Stimulated activated CD4-positive, alpha-beta T cell treated with anti-CD3 and anti-CD28 coated beads, Interleukin-1b, Interleukin-23, amount 100 ng/mL, for 48 hours (primary cell): ENCODE results near the gene RACGAP1.

ENCODE experiments used
- DNase-seq: peaks from one replicate; pipeline ENCODE4 v3.0.0-alpha.2; 2020

The RACGAP1 gene

DNA sequence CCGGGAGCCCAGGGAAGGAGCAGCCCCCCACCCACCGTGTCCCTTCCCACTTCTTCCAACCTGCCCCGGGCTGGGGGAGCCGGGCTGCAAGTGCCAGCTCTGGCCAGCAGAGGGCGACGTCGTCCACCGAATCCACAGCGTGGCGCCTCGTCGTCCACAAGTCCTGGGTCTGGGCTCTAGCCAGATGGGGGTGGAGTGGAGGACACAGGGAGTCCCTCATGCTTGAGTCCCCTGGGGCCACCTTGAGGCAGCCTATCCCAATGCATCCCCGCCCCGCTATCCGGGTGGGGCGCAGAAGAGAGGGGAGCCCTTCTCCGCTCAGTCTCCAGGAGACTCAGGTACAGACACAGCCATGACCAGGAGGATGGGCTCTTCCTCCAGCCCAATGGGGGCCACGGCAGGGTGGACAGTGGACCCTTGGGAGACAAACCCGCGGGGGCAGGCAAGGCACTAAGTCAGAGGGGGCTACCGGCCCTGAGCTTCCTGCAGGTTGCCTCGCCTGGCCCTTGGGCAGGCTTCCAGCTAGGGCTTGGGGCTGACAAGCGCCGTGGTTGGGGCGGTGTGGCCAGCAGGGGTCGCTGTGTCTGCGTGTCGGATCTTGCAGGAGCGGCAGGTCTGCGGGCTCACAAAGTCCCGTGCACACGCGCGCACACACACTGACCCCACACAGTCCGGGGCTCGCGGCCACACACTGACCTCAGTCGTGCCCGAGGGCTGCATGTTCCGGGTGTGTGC is 58.1 kb downstream of the RACGAP1 start:
- peak; percentile 91 for DNase-seq

DNA sequence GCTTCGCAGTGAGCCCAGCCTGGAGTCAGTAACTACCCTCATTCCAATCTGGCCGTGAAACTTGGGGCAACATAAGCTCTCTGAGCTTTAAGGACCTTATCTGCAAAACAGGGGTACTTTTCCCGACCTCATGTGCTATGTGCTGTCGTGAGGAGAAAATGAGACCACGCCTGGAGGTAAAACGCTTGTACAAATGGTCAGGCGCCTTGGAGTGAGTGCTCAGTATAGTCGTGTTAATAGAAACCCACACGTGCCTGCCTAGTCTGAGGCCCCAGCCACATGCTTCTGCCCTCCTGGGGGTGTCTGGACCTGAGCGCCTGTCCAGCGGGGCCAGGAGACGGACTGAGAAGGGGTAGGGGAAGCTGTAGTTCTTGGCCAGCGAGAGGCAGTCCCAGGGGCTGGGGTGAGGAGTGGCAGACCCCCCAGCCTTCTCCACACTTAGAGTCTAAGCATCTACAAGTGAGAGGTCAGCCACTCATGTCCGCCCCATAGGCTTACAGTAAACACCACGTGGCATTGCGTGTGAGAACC is 58.7 kb downstream of the RACGAP1 start:
- no peak for DNase-seq

DNA sequence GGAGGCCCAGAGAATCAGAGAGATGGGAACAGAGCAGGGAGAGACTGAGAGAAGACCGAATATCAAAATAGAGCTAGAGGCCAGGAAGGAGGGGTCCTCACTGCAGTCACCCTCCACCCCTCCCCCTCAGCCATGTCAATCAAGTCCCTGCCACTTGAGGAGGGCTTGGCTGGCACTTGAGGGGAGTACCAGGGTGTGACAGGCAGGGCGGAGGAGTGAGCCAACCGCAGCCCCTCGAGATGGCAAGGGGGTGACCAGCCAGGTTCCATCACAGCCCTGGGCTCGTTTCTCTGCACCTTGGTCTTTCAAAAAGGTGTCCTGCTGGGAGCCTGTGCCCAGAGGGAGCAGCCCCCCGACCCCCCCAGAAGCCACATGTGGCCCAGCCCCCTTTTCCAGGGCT is 59.5 kb downstream of the RACGAP1 start:
- no peak for DNase-seq

DNA sequence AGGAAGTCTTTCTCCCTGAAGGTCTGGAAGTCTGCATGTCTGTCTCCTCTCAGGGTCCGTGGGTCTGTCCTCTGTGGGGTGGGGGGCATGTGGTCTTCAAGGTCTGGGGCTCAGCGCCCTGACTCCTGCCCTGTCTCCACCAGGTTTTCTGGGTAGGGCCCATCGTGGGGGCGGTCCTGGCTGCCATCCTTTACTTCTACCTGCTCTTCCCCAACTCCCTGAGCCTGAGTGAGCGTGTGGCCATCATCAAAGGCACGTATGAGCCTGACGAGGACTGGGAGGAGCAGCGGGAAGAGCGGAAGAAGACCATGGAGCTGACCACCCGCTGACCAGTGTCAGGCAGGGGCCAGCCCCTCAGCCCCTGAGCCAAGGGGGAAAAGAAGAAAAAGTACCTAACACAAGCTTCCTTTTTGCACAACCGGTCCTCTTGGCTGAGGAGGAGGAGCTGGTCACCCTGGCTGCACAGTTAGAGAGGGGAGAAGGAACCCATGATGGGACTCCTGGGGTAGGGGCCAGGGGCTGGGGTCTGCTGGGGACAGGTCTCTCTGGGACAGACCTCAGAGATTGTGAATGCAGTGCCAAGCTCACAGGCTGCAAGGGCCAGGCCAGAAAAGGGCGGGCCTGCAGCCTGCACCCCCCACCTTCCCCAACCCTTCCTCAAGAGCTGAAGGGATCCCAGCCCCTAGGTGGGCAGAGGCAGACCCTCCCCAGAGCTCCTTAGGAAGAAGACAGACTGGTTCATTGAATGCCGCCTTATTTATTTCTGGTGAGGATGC is 60.3 kb downstream of the RACGAP1 start:
- no peak for DNase-seq

DNA sequence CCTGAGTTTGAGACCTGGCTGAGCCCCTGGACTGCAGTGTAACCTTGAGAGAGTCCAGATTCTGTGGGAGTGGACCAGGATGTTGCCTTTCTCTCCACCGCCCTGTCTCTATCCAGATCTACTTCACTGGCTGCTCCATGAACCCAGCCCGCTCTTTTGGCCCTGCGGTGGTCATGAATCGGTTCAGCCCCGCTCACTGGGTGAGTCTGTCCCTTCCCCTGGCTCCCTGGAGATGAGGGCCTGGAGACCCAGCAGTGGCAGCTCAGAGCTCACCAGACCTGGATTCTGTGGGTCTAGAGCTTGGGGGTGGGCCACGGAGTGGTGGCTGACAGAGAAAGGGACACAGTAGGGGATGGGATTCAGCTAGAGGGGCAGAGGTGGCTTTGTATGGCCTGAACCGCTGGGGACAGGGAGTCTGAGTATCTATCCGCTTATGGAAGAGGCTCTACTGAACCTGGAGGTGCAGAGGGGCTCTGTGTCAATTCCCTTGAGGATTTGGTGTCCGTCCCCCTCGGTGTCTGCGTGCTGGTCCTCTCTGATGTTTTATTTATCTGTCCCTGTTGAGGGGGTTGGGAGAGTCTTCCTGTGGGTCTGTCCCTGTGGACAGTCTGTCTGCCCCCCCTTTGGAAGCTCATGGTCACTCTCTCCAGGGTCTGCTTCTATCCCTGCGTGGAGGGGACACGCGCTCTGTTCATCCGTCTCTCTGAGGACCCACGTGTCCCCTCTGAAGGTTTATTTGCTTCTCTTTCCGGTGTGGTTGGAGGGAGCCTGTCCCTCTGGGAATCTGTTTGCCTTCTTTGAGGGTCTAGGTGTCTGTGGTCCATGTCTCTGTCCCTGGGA is 61.1 kb downstream of the RACGAP1 start:
- DNase-seq = no peak

DNA sequence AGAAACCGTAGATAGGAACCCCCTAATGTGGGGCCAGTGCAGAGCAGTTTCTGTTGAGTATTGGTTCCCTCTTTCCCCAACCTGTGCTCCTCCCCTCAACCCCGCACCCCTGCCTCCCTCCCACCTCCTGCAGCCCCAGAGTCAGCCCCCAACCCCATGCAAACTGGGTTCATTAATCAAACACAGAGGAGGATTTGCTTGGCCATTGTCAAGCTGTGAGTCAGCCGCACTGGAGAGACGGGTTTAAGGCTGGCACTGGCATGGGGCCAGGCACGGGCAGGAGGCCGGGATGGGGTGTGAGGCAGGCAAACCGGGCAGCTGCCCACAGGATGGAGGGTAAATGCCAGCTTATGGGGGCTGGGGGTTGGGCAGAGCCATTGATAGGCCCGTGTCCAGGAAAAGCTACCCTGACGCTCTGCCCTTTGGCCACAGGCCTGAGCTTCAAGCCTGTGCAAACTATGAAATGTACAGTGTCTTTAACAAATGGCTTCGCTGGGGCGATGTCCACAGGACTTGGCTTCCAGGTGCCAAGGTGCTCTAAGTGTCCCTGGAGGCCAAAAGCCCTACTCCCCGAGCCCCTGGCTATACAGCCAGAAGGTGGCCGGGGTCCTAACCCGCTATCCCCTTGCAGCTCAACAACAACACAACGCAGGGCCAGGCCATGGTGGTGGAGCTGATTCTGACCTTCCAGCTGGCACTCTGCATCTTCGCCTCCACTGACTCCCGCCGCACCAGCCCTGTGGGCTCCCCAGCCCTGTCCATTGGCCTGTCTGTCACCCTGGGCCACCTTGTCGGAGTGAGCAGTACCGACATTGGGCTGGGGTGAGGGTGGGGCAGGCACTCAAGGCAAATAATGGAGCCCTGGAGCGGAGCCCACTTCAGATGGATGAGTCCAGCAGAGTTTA is 62.2 kb downstream of the RACGAP1 start:
- no peak for DNase-seq

DNA sequence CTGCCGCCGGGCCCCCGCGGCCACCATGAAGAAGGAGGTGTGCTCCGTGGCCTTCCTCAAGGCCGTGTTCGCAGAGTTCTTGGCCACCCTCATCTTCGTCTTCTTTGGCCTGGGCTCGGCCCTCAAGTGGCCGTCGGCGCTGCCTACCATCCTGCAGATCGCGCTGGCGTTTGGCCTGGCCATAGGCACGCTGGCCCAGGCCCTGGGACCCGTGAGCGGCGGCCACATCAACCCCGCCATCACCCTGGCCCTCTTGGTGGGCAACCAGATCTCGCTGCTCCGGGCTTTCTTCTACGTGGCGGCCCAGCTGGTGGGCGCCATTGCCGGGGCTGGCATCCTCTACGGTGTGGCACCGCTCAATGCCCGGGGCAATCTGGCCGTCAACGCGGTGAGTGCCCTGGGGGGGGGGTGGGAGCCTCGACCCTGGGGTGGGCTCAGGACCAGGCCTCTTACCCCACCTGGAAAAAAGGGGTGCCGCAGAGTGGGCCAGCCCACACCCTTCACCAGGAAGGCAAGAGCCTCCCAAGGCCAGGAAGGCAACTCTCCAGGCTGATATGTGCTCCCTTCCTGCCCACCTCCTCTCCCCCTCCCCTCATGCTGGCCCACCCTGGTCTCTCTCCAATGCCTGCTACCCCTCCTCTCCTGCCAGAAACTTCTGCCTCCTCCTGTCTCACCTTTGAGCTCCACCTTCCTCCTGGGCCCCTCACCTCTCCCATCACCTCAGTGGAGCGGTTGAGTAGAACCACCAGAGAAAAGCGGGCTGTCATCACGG is 63.1 kb downstream of the RACGAP1 start:
- DNase-seq = no peak

DNA sequence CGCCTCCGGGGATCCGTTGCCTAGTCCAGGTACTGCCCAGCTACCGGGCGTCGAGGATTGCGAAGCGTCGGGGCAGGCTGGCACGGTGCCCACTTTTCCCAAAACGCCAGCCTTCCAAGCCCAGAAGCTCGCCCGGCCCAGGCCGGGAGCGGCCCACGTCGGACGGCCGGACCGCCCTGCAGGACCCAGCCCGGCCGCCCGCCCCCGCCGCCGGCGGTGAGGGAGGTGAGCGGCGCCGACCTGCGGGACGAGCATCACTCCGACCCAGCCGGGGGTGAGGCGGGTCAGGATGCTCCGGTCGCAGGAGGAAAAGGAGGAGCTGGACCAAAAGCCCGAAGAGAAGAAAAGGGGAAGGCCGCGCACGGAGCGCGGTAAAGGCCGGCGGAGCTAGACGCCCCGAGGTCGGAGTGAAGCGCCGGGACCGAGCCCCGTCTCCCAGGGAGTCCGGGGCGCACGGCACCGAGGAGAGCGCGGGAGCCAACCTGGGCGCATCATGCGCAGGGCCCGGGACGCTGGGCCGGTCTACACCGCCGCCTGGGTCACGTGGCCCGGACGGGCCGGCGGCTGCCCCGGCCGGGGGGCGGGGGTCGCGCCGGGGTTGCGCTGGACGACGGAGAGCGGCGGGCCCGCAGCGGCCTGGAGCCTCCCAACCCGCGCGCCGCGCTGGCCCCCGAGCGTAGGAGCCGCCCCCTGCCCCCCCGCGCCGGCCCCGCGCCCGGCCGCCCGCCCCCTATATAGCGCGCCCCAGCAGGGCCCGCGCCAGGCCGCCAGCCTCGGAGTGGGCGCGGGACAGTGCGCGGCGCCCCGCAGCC is 64.0 kb downstream of the RACGAP1 start, which contains the start of gene AQP5:
AQP5 (plus strand) TSS at position 762 of the 812 bp plus-strand sequence. CDS start 146 bp downstream, outside the sequence.
- DNase-seq = no peak

DNA sequence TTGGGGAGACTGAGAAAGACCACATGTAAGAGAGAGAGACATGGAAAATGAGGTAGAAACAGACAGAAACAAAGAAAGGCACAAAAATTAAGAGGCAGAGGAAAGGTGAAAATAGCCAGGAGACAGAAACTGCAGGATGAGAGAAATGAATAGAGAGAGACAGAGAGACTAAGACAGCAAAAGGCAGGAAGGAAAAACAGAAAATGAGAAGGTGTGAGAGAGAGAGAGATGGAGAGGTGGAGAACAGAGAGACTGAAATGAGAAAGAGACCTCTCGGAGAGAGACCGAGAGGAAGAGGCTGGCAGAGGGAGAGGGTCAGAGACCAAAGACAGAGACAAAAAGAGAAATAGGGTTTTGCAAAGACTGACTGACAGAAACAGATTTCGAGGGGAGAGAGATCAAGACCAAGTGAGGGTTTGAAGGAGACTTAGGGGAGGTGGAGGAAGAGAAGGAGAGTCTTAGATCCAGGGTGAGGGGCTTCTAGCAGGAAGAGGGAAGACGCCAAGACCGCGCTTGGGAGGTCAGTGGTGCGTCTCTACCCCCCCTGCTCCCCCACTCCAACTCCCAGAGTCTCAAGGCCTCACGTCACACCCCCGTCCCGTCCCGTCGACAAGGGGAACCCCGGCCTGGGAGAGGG is 64.7 kb downstream of the RACGAP1 start:
- no peak for DNase-seq

DNA sequence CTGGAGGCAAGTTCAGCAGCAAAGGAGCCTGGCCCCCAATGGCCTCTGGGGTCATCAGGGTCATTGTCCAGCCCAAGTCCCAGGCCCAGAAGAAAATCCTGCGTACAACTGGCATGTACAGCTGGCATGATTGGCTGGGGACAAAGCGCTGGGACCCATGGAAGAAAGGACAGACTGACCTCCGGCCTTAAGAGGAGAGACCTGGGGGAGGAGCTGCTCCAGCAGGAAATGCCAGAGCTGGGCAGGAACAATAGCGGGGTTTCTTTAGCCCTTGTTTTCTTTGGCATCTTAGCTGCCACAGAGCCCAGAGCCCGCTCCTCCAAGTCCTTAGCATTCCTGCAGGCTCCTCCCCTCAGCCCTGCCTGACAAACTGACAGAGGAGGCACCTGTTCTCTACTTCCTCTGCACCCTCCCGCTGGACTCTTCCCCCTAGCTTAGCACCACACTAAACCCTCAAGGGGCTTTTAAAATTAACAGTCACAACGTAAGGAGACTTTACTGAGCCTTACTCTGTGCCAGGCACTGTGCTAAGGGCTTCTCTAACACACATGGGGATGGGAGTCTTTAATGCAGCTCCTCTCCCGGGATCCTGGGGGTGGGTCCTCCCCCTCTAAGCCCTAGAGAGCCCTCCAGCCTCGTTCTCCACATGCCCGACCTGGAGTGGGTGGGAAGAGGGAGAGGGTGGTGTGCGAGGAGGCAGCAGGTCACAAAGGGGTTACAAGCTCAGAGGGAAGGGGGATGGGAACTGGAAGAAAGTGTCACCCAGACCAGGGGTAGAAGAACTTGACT is 65.4 kb downstream of the RACGAP1 start:
- DNase-seq = no peak

DNA sequence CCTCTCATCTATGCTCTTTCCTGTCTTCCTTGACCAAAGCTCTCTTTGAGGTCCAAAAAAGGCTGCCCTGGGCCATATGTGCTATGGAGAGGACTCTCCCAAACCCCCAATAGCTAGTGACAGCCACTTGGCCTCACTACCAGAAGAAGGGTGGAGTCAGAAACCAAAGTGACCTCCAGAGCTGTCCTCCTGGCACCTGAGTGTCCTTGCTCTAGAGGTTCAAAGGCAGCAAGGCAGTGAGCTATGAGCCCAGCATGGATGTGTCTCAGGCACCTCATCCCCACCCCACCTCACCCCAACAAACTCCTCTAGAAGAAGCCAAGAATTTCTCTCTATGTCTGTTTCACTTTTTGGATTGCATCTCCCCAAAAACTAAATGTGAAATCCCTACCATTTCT is 67.7 kb downstream of the RACGAP1 start:
- DNase-seq = no peak

DNA sequence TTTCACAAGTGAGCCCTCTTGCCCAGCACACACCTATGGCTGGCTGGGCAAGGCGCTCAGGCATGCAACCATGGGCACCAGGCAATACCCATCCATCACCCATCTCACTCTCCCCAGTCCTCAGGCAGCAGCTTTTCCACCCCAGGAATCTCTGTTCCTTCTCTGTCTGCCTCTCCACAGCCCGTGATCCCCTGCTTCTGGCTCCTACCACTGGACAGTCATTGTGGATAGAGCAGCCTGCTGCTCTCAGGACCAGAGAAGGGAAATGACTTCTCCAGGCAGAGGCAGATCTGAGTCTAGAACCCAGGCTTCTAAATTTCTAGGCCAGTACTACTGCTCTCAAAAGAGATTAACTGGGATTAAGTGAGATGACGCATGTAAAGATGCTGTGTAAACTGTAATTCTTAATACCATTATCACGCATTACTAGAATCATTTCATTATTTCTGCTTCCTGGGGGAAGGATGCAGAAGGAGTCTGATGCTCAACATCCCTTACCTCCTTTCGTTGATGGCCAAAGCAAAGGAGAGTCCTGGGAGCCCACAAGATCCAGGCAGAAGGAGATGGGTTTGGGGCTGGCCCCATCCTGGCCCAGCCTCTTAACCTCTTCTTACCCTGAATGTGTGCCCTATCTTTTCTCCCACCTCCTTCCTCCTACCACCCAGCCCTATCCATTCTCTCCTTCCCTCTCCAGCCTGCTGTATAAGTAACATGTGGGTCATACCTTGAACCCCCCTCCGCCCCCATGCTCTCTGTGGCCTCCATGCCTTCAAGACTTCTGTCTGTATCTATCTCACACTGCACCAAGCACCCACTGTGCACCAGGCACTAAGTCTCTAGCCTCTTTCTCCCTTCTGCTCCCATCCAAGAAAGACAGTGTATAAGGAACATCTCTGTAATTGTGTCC is 68.4 kb downstream of the RACGAP1 start:
- DNase-seq = no peak

DNA sequence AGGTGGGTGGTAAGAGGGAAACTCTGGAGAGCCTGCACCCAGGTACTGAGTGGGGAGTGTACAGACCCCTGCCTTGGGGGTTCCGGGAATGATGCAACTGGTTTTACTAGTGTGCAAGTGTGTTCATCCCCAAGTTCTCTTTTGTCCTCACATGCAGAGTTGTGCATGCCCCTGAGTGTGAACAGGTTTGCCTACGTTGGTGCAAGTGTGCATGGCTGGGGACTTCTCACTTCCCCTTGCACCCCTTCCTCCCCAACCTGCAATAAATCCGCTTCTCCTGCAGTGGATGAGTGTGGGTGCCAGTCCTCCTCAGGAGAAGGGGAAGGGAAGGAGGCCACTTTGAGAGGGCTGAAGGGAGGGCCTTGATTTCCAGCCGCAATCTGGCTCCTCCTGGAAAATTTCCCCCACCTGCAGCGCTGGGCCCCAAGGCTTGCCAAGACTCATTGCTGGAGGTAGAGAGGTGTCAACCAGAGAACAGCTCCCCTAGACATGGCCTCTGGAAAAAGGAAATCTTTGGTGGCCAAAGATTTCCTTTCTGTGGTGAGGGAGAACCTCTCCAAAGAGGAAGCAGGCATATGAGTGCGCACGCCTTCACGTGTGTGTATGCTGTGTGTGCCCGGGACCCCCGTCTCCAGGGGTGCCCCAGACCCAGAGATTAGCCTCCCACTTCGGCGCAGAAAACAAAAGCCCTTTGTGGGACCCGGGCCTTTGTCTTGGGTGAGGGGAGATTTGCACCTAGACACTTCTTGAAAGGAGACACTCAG is 69.2 kb downstream of the RACGAP1 start:
- no peak for DNase-seq

DNA sequence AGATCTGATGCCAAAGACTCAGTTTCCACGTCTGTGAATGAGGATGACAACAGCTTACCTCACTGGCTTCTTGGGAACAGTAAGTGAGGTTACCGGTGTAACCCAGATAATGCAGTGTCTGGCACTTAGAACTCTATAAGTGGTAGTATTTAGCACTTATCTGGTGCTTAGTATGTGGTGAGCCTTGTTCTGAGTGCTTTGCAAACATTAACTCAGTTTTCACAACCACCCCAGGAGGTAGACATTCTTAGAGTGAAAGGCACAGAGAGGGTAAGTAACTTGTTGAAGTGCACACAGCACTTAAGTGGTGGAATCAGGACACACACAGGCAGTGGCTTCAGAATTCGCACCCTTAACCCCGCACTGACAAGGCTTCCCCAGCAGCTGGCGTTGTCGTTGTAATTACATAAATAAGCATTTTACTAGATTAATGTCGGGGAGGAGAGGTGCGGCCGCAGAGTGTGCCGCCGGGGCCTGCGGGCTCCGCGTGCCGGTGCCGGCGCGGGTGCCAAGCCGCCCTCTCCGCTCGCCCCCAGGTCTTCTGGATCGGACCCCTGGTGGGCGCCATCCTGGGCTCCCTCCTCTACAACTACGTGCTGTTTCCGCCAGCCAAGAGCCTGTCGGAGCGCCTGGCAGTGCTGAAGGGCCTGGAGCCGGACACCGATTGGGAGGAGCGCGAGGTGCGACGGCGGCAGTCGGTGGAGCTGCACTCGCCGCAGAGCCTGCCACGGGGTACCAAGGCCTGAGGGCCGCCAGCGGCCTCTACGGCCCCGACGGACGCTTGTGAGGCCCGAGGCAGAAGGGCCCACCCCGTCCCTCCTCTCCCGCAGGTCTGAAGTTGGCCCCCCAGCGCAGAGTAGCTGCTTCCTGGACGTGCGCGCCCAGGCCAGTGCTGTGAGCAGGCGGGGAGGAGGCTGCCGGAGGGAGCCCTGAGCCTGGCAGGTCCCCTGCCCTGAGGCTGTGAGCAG is 70.1 kb downstream of the RACGAP1 start:
- DNase-seq = no peak

DNA sequence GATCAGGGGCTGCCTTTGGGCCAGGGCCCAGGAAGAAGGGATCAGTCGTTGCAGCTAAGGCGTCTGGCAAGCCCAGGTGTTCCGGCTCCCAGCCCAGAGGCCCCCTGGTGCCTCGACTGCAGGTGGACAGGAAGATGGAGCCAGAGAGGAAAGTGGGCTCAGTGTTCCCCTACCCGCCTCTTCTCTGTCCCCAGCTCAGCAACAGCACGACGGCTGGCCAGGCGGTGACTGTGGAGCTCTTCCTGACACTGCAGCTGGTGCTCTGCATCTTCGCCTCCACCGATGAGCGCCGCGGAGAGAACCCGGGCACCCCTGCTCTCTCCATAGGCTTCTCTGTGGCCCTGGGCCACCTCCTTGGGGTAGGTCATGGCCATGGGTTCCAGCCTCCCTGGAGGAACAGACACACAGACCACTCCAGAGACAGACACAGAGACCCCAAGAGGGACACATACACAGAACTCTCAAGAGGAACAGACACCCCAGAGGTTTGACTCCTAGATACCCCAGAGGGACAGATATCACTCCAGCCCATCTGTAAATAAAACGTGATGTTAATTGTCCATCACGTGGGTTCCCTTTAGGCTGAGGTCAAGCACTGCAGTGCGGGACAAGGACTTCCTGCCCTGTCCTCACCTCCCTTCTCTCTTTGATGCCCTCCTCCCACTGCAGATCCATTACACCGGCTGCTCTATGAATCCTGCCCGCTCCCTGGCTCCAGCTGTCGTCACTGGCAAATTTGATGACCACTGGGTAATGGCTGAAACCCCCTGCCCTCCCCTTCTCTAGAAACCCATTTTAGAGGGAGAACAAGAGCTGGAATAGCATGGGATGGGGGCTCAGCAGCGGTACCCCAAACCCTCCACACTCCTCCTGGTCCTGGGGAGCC is 71.1 kb downstream of the RACGAP1 start:
- DNase-seq = no peak
